KMS-11 (cell line): ENCODE results near the gene TSHZ1.

Source experiments
- H2AFZ ChIP-seq: fragments of 200-600 bp; sonication (generic); 2 replicates; pipeline ENCODE4 v1.6.1; 2016; ENCODE audit warnings: antibody characterized with exemption, mixed run types, low read depth
- H3K27ac ChIP-seq: fragments of 200-600 bp; sonication (generic); 2 replicates; pipeline ENCODE4 v1.6.1; 2016; ENCODE audit warnings: mild to moderate bottlenecking, mixed run types
- H3K27me3 ChIP-seq: fragments of 200-600 bp; sonication (generic); 2 replicates; pipeline ENCODE4 v1.6.1; 2017; ENCODE audit warnings: mild to moderate bottlenecking, low read depth, mixed run types, moderate library complexity; ENCODE audit not compliant: insufficient read depth
- H3K36me3 ChIP-seq: fragments of 200-600 bp; sonication (generic); 2 replicates; pipeline ENCODE4 v1.6.1; 2017; ENCODE audit warnings: mild to moderate bottlenecking, mixed run types; ENCODE audit not compliant: insufficient read depth
- H3K4me1 ChIP-seq: fragments of 200-600 bp; sonication (generic); 2 replicates; pipeline ENCODE4 v1.6.1; 2016; ENCODE audit warnings: mild to moderate bottlenecking, low read depth, mixed run types; ENCODE audit not compliant: poor library complexity, severe bottlenecking
- H3K4me2 ChIP-seq: fragments of 200-600 bp; sonication (generic); 2 replicates; pipeline ENCODE4 v1.7.0; 2016; ENCODE audit warnings: mild to moderate bottlenecking, mixed run types
- H3K4me3 ChIP-seq: fragments of 200-600 bp; sonication (generic); IDR thresholded peaks from 2 replicates; pipeline ENCODE4 v1.6.1; 2017; ENCODE audit warnings: low read depth, low read length, mixed read lengths; ENCODE audit not compliant: insufficient read depth
- H3K79me2 ChIP-seq: fragments of 200-600 bp; sonication (generic); 2 replicates; pipeline ENCODE4 v1.6.1; 2016; ENCODE audit warnings: low read depth, mixed run types; ENCODE audit not compliant: insufficient read depth
- H3K9ac ChIP-seq: fragments of 200-600 bp; sonication (generic); 2 replicates; pipeline ENCODE4 v1.6.1; 2016; ENCODE audit warnings: mild to moderate bottlenecking, mixed run types
- H4K20me1 ChIP-seq: fragments of 200-600 bp; sonication (generic); 2 replicates; pipeline ENCODE4 v1.6.1; 2016; ENCODE audit warnings: mild to moderate bottlenecking, mixed run types; ENCODE audit not compliant: insufficient read depth
- CTCF ChIP-seq: fragments of 200-600 bp; sonication (generic); conservative IDR thresholded peaks from 2 replicates; pipeline ENCODE4 v1.6.1; 2017; ENCODE audit warnings: low read depth, mild to moderate bottlenecking, antibody characterized with exemption, low read length, moderate library complexity, mixed read lengths

TSHZ1 gene

GRCh38 chr18:75220551-75221355 lies 10.2 kb downstream of the TSHZ1 start:
- no peak overlapping the region for H3K27ac ChIP-seq
- peaks cover 4% of the 10 kb centered on the region for H3K4me1 ChIP-seq
- no peak for TF ChIP-seq CTCF
- no peaks in the 10 kb centered on the region for H3K36me3 ChIP-seq
- H3K4me3 ChIP-seq: no peak overlapping the region
- H2AFZ ChIP-seq: no peak overlapping the region
- no peak overlapping the region for H3K4me2 ChIP-seq
- no peak overlapping the region for H3K9ac ChIP-seq
- peaks cover 23% of the 10 kb centered on the region; the same call in 1 of the 2 replicates for H3K79me2 ChIP-seq
- no peaks in the 10 kb centered on the region for H3K27me3 ChIP-seq
- H4K20me1 ChIP-seq: no peaks in the 10 kb centered on the region

DNA sequence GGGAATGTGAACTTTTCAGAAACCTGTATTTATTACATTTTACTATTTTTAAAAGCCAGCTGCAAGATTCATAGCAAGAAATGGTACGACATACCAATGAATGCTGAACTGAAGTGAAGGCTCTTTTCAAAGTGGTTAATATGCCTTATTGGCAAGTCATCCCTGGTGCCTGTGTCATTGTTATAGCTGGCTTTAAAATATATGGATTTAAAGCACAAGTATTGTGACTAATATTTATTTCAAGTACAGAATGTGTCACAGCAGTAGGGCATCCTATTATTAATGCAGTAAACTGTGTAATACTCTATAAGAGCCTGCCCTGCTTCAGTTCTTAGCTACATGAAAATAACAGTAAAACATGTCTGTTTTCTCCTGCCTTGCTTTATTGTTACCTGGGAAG lies 10.8 kb downstream of the TSHZ1 start:
- H3K4me1 ChIP-seq: no peaks in the 10 kb centered on the region
- peaks cover 18% of the 10 kb centered on the region; the same call in 1 of the 2 replicates for H3K79me2 ChIP-seq
- no peak overlapping the region for H3K4me3 ChIP-seq
- H3K36me3 ChIP-seq: no peaks in the 10 kb centered on the region
- H3K9ac ChIP-seq: no peak overlapping the region
- H3K27me3 ChIP-seq: no peaks in the 10 kb centered on the region
- no peak overlapping the region for H3K4me2 ChIP-seq
- no peak overlapping the region for H3K27ac ChIP-seq
- H2AFZ ChIP-seq: no peak overlapping the region
- H4K20me1 ChIP-seq: no peaks in the 10 kb centered on the region
- no peak for TF ChIP-seq CTCF

DNA sequence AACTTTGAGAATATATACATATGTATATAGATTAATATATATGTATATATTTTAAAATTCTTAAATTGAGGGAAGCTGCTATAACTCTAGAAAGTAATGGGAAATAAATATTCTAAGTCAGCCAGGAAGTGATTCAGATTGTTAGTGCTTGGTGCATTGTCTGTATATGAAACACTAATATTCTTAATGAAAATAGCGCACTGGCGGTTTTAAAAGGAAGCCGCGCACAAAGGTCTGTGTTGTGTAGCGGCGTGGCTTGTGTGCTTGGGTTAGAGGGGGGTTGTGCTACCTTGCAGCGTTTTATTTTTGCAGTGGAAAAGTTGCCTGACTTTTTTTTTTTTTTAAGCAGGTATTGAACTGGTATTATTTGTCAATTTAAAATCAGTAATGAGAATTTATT lies 11.3 kb downstream of the TSHZ1 start:
- TF ChIP-seq CTCF: no peak
- H3K36me3 ChIP-seq: no peaks in the 10 kb centered on the region
- no peaks in the 10 kb centered on the region for H4K20me1 ChIP-seq
- no peaks in the 10 kb centered on the region for H3K4me1 ChIP-seq
- no peak overlapping the region for H3K27ac ChIP-seq
- no peak overlapping the region for H3K4me2 ChIP-seq
- H3K4me3 ChIP-seq: no peak overlapping the region
- H3K79me2 ChIP-seq: peaks cover 13% of the 10 kb centered on the region; the same call in 1 of the 2 replicates
- H2AFZ ChIP-seq: no peak overlapping the region
- H3K9ac ChIP-seq: no peak overlapping the region
- no peaks in the 10 kb centered on the region for H3K27me3 ChIP-seq

DNA sequence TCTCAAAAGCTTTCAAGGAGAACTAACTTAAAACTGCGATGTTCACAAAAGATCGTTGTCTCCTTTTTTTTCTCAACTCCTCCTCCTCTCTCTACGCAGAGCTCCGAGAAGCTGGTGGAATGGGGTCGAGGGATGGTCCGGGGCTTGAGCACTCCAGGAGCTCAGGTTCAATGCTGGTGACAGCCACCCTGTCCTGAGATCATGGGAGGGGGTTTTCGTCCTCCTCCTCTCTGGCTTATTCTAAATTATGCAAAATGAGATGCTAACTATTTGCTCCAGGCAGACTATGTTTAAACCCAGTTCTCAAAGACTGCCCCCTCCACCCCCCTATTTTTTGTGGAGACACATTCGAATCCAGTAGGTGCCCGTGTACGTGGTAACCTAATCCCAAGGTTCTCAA lies 11.8 kb downstream of the TSHZ1 start:
- TF ChIP-seq CTCF: no peak
- H4K20me1 ChIP-seq: no peaks in the 10 kb centered on the region
- H3K27ac ChIP-seq: no peak overlapping the region
- H3K4me3 ChIP-seq: no peak overlapping the region
- H3K9ac ChIP-seq: no peak overlapping the region
- no peaks in the 10 kb centered on the region for H3K4me1 ChIP-seq
- peaks cover 8% of the 10 kb centered on the region; the same call in 1 of the 2 replicates for H3K79me2 ChIP-seq
- no peaks in the 10 kb centered on the region for H3K27me3 ChIP-seq
- H3K4me2 ChIP-seq: no peak overlapping the region
- no peak overlapping the region for H2AFZ ChIP-seq
- no peaks in the 10 kb centered on the region for H3K36me3 ChIP-seq
